ENCODE data around the gene CENPP.

DNA sequence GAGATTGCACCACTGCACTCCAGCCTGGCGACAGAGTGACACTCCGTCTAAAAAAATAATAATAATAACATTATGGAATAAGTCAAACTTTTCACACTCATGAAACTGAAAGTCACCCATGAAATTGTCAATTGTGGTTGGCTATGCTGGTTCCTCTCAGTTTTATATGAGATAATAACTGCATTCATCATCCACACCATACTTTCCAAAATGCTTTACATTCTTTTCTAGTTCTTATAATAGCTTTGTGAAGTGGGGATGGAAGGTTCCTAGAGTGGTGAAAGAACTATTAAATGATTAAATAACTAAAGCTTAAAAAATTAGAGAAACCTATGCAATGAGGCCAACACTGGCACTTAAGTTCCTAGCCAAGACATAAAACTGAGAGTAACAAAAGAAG, 169.1 kb downstream of the CENPP start:
- TF ChIP-seq, protein P1, sequence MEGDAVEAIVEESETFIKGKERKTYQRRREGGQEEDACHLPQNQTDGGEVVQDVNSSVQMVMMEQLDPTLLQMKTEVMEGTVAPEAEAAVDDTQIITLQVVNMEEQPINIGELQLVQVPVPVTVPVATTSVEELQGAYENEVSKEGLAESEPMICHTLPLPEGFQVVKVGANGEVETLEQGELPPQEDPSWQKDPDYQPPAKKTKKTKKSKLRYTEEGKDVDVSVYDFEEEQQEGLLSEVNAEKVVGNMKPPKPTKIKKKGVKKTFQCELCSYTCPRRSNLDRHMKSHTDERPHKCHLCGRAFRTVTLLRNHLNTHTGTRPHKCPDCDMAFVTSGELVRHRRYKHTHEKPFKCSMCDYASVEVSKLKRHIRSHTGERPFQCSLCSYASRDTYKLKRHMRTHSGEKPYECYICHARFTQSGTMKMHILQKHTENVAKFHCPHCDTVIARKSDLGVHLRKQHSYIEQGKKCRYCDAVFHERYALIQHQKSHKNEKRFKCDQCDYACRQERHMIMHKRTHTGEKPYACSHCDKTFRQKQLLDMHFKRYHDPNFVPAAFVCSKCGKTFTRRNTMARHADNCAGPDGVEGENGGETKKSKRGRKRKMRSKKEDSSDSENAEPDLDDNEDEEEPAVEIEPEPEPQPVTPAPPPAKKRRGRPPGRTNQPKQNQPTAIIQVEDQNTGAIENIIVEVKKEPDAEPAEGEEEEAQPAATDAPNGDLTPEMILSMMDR (conservative IDR thresholded peaks at IDR 0.05; ENCODE audit: low read depth, low read length), result no peak
- no peak for TF ChIP-seq EZH2 (IDR thresholded peaks at IDR 0.05; ENCODE audit: borderline replicate concordance, low read depth, low read length, poor library complexity, severe bottlenecking)

Data from A673 (cell line).